ENCODE measurements around the gene NUDCD3. TPM values are rescaled to one million over a fixed set of nuclear protein-coding genes. Genes with fewer than 3 reads are reported as not detected.

Gene NUDCD3
- total RNA-seq, 4 donors from 2014 or later = 57.0 to 92.3 (median 75.2) TPM

GRCh38 chr7:44496385-44496784 is 5.9 kb upstream of the NUDCD3 start:
- Histone ChIP-seq H3K36me3 (no peaks in the 10 kb centered on the region), H3K27me3 (no peaks in the 10 kb centered on the region), H3K27ac (no peak overlapping the region), H3K4me3 (no peak overlapping the region), H3K9me3 (no peaks in the 10 kb centered on the region), H3K4me1 (peaks cover 0 to 3% (median 0%) of the 10 kb centered on the region in 3 donors)
- no peak for TF ChIP-seq CTCF (IDR thresholded peaks at IDR 0.05)
- 67 to 85% methylated on average over 1 of the region's 1 CpG for whole genome bisulfite sequencing, 2 donors (ENCODE audit: low coverage in 1 of 2)
- ATAC-seq = no peak

- 76 to 81% methylated on average over 2 of the region's 2 CpGs for WGBS, 2 donors (ENCODE audit: low coverage in 1 of 2)
- no peak overlapping the region for H3K4me3 ChIP-seq
These were observed 4.5 kb upstream of the NUDCD3 start for GRCh38 chr7:44494960-44495359.

GRCh38 chr7:44491229-44491628 is 771 bp upstream of the NUDCD3 start:
- 0 to 1% methylated on average over 3 of the region's 3 CpGs for WGBS, 2 donors (ENCODE audit: low coverage in 1 of 2)
- H3K4me1 ChIP-seq = peaks cover 5 to 36% (median 18%) of the 10 kb centered on the region in 3 donors
- no peaks in the 10 kb centered on the region for H3K36me3 ChIP-seq
- TF ChIP-seq POLR2A (IDR thresholded peaks at IDR 0.05) (no peak), POLR2AphosphoS5 (IDR thresholded peaks at IDR 0.05) (no peak), CTCF (IDR thresholded peaks at IDR 0.05) (no peak), EP300 (IDR thresholded peaks at IDR 0.05) (no peak)
- ATAC-seq = no peak
- peak overlapping the region; percentile 72 to 95 (median 94) for H3K27ac ChIP-seq
- H3K4me3 ChIP-seq = peak overlapping the region; percentile 69 to 72
- H3K9me3 ChIP-seq = no peaks in the 10 kb centered on the region
- H3K27me3 ChIP-seq = no peaks in the 10 kb centered on the region

More at GRCh38 chr7:44494960-44495359, 4.5 kb upstream of the NUDCD3 start:
- no peaks in the 10 kb centered on the region for H3K36me3 ChIP-seq
- TF ChIP-seq POLR2AphosphoS5 (IDR thresholded peaks at IDR 0.05) (no peak), CTCF (IDR thresholded peaks at IDR 0.05) (no peak), EP300 (IDR thresholded peaks at IDR 0.05) (no peak), POLR2A (IDR thresholded peaks at IDR 0.05) (no peak)
- peaks cover 0 to 3% (median 0%) of the 10 kb centered on the region in 3 donors for H3K4me1 ChIP-seq
- H3K9me3 ChIP-seq = no peaks in the 10 kb centered on the region
- no peaks in the 10 kb centered on the region for H3K27me3 ChIP-seq
- ATAC-seq = no peak
- no peak overlapping the region for H3K27ac ChIP-seq

GRCh38 chr7:44489955-44490350 is 505 bp downstream of the NUDCD3 start:
- TF ChIP-seq POLR2AphosphoS5 (IDR thresholded peaks at IDR 0.05) (no peak), CTCF (IDR thresholded peaks at IDR 0.05) (no peak), EP300 (IDR thresholded peaks at IDR 0.05) (no peak), POLR2A (IDR thresholded peaks at IDR 0.05) (no peak)
- peaks cover 8 to 49% (median 23%) of the 10 kb centered on the region in 3 donors for H3K4me1 ChIP-seq
- H3K4me3 ChIP-seq = peak overlapping the region; percentile 69 to 72
- no peaks in the 10 kb centered on the region for H3K9me3 ChIP-seq
- H3K36me3 ChIP-seq = peaks cover 0 to 10% of the 10 kb centered on the region in 2 donors
- 0% methylated on average over 2 to 4 of the region's 19 CpGs for WGBS, 2 donors (ENCODE audit: low coverage in 1 of 2)
- no peaks in the 10 kb centered on the region for H3K27me3 ChIP-seq
- peak overlapping the region; percentile 72 to 95 (median 94) for H3K27ac ChIP-seq
- ATAC-seq = no peak

GRCh38 chr7:44488955-44489354 is 1.5 kb downstream of the NUDCD3 start:
- no peak for ATAC-seq
- WGBS, 2 donors (ENCODE audit: low coverage in 1 of 2) = 84 to 90% methylated on average over 3 of the region's 3 CpGs
- Histone ChIP-seq H3K9me3 (no peaks in the 10 kb centered on the region), H3K27ac (no peak overlapping the region), H3K36me3 (peaks cover 10 to 20% of the 10 kb centered on the region in 2 donors), H3K4me1 (peaks cover 8 to 55% (median 23%) of the 10 kb centered on the region in 3 donors), H3K4me3 (peak overlapping the region in 1 of 2 donors; percentile 72), H3K27me3 (no peaks in the 10 kb centered on the region)
- no peak for TF ChIP-seq POLR2AphosphoS5 (IDR thresholded peaks at IDR 0.05)
- TF ChIP-seq POLR2A (IDR thresholded peaks at IDR 0.05) = no peak
- no peak for TF ChIP-seq CTCF (IDR thresholded peaks at IDR 0.05)
- no peak for TF ChIP-seq EP300 (IDR thresholded peaks at IDR 0.05)

All from gastroesophageal sphincter (tissue), 4 donors.